T-helper 2 cell treated with Interferon-gamma antibody and Interleukin-4, amounts not matched to agents 5 μg/mL and 100 μg/mL, for 36 hours (primary cell): ENCODE data around the gene LHX4.
A peak's percentile ranks its signal among the peaks of the same experiment; 100 is the strongest.

Source experiments
- DNase-seq: peaks from one replicate; pipeline ENCODE4 v3.0.0; 2021; ENCODE audit warnings: low spot score
- H3K27ac Mint-ChIP-seq: one replicate; pipeline ENCODE4 v1.8.0; 2021; ENCODE audit warnings: mild to moderate bottlenecking, mixed read lengths
- H3K27me3 Mint-ChIP-seq: one replicate; pipeline ENCODE4 v1.8.0; 2021; ENCODE audit warnings: low read depth, mixed read lengths
- H3K36me3 Mint-ChIP-seq: one replicate; pipeline ENCODE4 v1.8.0; 2021; ENCODE audit warnings: low read depth, mixed read lengths
- H3K4me1 Mint-ChIP-seq: one replicate; pipeline ENCODE4 v1.8.0; 2021; ENCODE audit warnings: low read depth, mixed read lengths
- H3K4me3 Mint-ChIP-seq: one replicate; pipeline ENCODE4 v1.8.0; 2022; ENCODE audit warnings: mild to moderate bottlenecking, moderate library complexity, mixed read lengths
- H3K9me3 Mint-ChIP-seq: one replicate; pipeline ENCODE4 v1.8.0; 2021; ENCODE audit warnings: mixed read lengths

LHX4 gene

GRCh38 chr1:180227861-180228647 is 2.0 kb upstream of the LHX4 start:
- no peaks in the 10 kb centered on the region for H3K9me3 Mint-ChIP-seq
- H3K36me3 Mint-ChIP-seq = peaks cover 2% of the 10 kb centered on the region
- H3K27me3 Mint-ChIP-seq = peaks cover 80% of the 10 kb centered on the region
- H3K4me1 Mint-ChIP-seq = peaks cover 9% of the 10 kb centered on the region
- no peak for DNase-seq
- H3K4me3 Mint-ChIP-seq = peak overlapping the region; percentile 66
- no peak overlapping the region for H3K27ac Mint-ChIP-seq

- Mint-ChIP-seq H3K9me3 (no peaks in the 10 kb centered on the region), H3K4me1 (peaks cover 9% of the 10 kb centered on the region), H3K4me3 (peak overlapping the region; percentile 66), H3K36me3 (peaks cover 2% of the 10 kb centered on the region), H3K27me3 (peaks cover 82% of the 10 kb centered on the region), H3K27ac (no peak overlapping the region)
- DNase-seq = peak; percentile 17
Observed at GRCh38 chr1:180228648-180229482, 1.2 kb upstream of the LHX4 start.

- DNase-seq = no peak
- no peaks in the 10 kb centered on the region for H3K9me3 Mint-ChIP-seq
- peaks cover 2% of the 10 kb centered on the region for H3K36me3 Mint-ChIP-seq
- H3K4me1 Mint-ChIP-seq = peaks cover 9% of the 10 kb centered on the region
- no peak overlapping the region for H3K27ac Mint-ChIP-seq
- H3K4me3 Mint-ChIP-seq = peak overlapping the region; percentile 73
- H3K27me3 Mint-ChIP-seq = peaks cover 83% of the 10 kb centered on the region
Observed at GRCh38 chr1:180230416-180230790, 339 bp downstream of the LHX4 start.

GRCh38 chr1:180230791-180231505 is 884 bp downstream of the LHX4 start:
- H3K27ac Mint-ChIP-seq = no peak overlapping the region
- peak overlapping the region; percentile 71 for H3K4me3 Mint-ChIP-seq
- peaks cover 9% of the 10 kb centered on the region for H3K4me1 Mint-ChIP-seq
- peaks cover 84% of the 10 kb centered on the region for H3K27me3 Mint-ChIP-seq
- peaks cover 2% of the 10 kb centered on the region for H3K36me3 Mint-ChIP-seq
- DNase-seq = no peak
- no peaks in the 10 kb centered on the region for H3K9me3 Mint-ChIP-seq

- Mint-ChIP-seq H3K27me3 (peaks cover 86% of the 10 kb centered on the region), H3K27ac (no peak overlapping the region), H3K4me1 (peaks cover 9% of the 10 kb centered on the region), H3K36me3 (peaks cover 2% of the 10 kb centered on the region), H3K9me3 (no peaks in the 10 kb centered on the region), H3K4me3 (peak overlapping the region; percentile 71)
- no peak for DNase-seq
Observed at GRCh38 chr1:180231506-180231921, 1.4 kb downstream of the LHX4 start.

- Mint-ChIP-seq H3K27me3 (peaks cover 86% of the 10 kb centered on the region), H3K4me3 (peak overlapping the region; percentile 71), H3K36me3 (peaks cover 2% of the 10 kb centered on the region), H3K9me3 (no peaks in the 10 kb centered on the region), H3K4me1 (peaks cover 9% of the 10 kb centered on the region), H3K27ac (no peak overlapping the region)
- no peak for DNase-seq
Observed at GRCh38 chr1:180231936-180232335, 1.9 kb downstream of the LHX4 start.

- Mint-ChIP-seq H3K4me1 (peaks cover 9% of the 10 kb centered on the region), H3K36me3 (peaks cover 2% of the 10 kb centered on the region), H3K4me3 (peak overlapping the region; percentile 71), H3K9me3 (no peaks in the 10 kb centered on the region), H3K27me3 (peaks cover 86% of the 10 kb centered on the region), H3K27ac (no peak overlapping the region)
- no peak for DNase-seq
Observed at GRCh38 chr1:180232521-180233043, 2.5 kb downstream of the LHX4 start.

GRCh38 chr1:180233191-180234011 is 3.3 kb downstream of the LHX4 start:
- peaks cover 2% of the 10 kb centered on the region for H3K36me3 Mint-ChIP-seq
- no peak for DNase-seq
- peaks cover 8% of the 10 kb centered on the region for H3K4me1 Mint-ChIP-seq
- no peak overlapping the region for H3K4me3 Mint-ChIP-seq
- no peaks in the 10 kb centered on the region for H3K9me3 Mint-ChIP-seq
- H3K27me3 Mint-ChIP-seq = peaks cover 86% of the 10 kb centered on the region
- no peak overlapping the region for H3K27ac Mint-ChIP-seq

- H3K27me3 Mint-ChIP-seq = peaks cover 90% of the 10 kb centered on the region
- peak overlapping the region; percentile 63 for H3K27ac Mint-ChIP-seq
- no peak overlapping the region for H3K4me3 Mint-ChIP-seq
- no peaks in the 10 kb centered on the region for H3K36me3 Mint-ChIP-seq
- peaks cover 5% of the 10 kb centered on the region for H3K4me1 Mint-ChIP-seq
- no peak for DNase-seq
- no peaks in the 10 kb centered on the region for H3K9me3 Mint-ChIP-seq
Observed at GRCh38 chr1:180234369-180235076, 4.5 kb downstream of the LHX4 start.

- H3K36me3 Mint-ChIP-seq = no peaks in the 10 kb centered on the region
- DNase-seq = no peak
- H3K4me1 Mint-ChIP-seq = peaks cover 5% of the 10 kb centered on the region
- no peak overlapping the region for H3K4me3 Mint-ChIP-seq
- H3K9me3 Mint-ChIP-seq = no peaks in the 10 kb centered on the region
- peaks cover 96% of the 10 kb centered on the region for H3K27me3 Mint-ChIP-seq
- H3K27ac Mint-ChIP-seq = no peak overlapping the region
Observed at GRCh38 chr1:180235077-180235501, 5.0 kb downstream of the LHX4 start.

GRCh38 chr1:180235502-180236239 is 5.6 kb downstream of the LHX4 start:
- H3K4me3 Mint-ChIP-seq = no peak overlapping the region
- H3K4me1 Mint-ChIP-seq = peaks cover 5% of the 10 kb centered on the region
- no peak overlapping the region for H3K27ac Mint-ChIP-seq

More at GRCh38 chr1:180235502-180236239, 5.6 kb downstream of the LHX4 start:
- peaks cover 98% of the 10 kb centered on the region for H3K27me3 Mint-ChIP-seq
- no peak for DNase-seq
- H3K9me3 Mint-ChIP-seq = no peaks in the 10 kb centered on the region
- H3K36me3 Mint-ChIP-seq = no peaks in the 10 kb centered on the region
